Thymus (tissue), 11 donors: ENCODE measurements around the gene NTM. TPM values are rescaled to one million over a fixed set of nuclear protein-coding genes. Genes with fewer than 3 reads are reported as not detected.

Source experiments
- DNase-seq, 9 donors: peaks; one replicate each; pipeline ENCODE4 v3.0.0-alpha.2; 2013; ENCODE audit warnings: low spot score in 9 of 9, low read depth in 6 of 9, missing footprints in 1 of 9
- H3K27ac ChIP-seq, 2 donors: one replicate each; pipeline ENCODE4 v1.5.1; 2013; ENCODE audit warnings: control low read depth in 1 of 2, low read depth in 1 of 2, low read length in 1 of 2, mild to moderate bottlenecking in 1 of 2, moderate library complexity in 1 of 2
- H3K27me3 ChIP-seq, 2 donors: one replicate each; pipeline ENCODE4 v1.5.1; 2013; ENCODE audit warnings: low read length in 1 of 2; ENCODE audit not compliant: control insufficient read depth in 2 of 2, insufficient read depth in 1 of 2
- H3K36me3 ChIP-seq, 2 donors: one replicate each; pipeline ENCODE4 v1.5.1; 2013; ENCODE audit warnings: low read length in 1 of 2, mild to moderate bottlenecking in 1 of 2, moderate library complexity in 1 of 2; ENCODE audit not compliant: control insufficient read depth in 2 of 2, insufficient read depth in 2 of 2
- H3K4me1 ChIP-seq, 2 donors: one replicate each; pipeline ENCODE4 v1.5.1; 2013; ENCODE audit warnings: low read length in 2 of 2; ENCODE audit not compliant: control insufficient read depth in 2 of 2, insufficient read depth in 2 of 2
- H3K4me3 ChIP-seq, 2 donors: one replicate each; pipeline ENCODE4 v1.5.1; 2013; ENCODE audit warnings: low read length in 2 of 2, control low read depth in 1 of 2, mild to moderate bottlenecking in 1 of 2
- H3K9me3 ChIP-seq, 2 donors: one replicate each; pipeline ENCODE4 v1.5.1; 2013; ENCODE audit warnings: low read length in 1 of 2, mild to moderate bottlenecking in 1 of 2; ENCODE audit not compliant: control insufficient read depth in 2 of 2, insufficient read depth in 1 of 2
- WGBS: extraction: QIAGEN DNeasy Blood & Tissue Kit; methylation state at CpG from one replicate; pipeline ENCODE4 v1.1.7; 2013; 5-methylcytosine and 5-hydroxymethylcytosine counted together
- polyA plus RNA-seq: library from polyadenylated mRNA; stranded (reverse); fragments of 200-250 nt; gene quantifications from one replicate; pipeline ENCODE4 v1.2.3, GENCODE V29; 2013
- total RNA-seq: library from RNA; stranded (reverse); fragments of 120-200 nt; gene quantifications from one replicate; pipeline ENCODE4 v1.2.4, GENCODE V29; 2013
- donor health status: healthy.

NTM gene
- total and polyA plus RNA-seq, 2 donors = 0.18 to 0.47 TPM

GRCh38 chr11:131980888-131981668 lies 610.7 kb downstream of the NTM start:
- 79% methylated on average over 11 of the region's 11 CpGs for WGBS
- Histone ChIP-seq H3K36me3 (no peaks in the 10 kb centered on the region), H3K4me1 (no peaks in the 10 kb centered on the region), H3K27me3 (no peaks in the 10 kb centered on the region), H3K27ac (no peak overlapping the region), H3K9me3 (no peaks in the 10 kb centered on the region), H3K4me3 (no peak overlapping the region)
- DNase-seq = no peak

GRCh38 chr11:131982154-131982553 lies 611.7 kb downstream of the NTM start:
- no peaks in the 10 kb centered on the region for H3K27me3 ChIP-seq
- H3K27ac ChIP-seq = no peak overlapping the region
- H3K4me3 ChIP-seq = no peak overlapping the region
- H3K9me3 ChIP-seq = no peaks in the 10 kb centered on the region
- 39% methylated on average over 3 of the region's 3 CpGs for WGBS
- DNase-seq = no peak
- H3K36me3 ChIP-seq = no peaks in the 10 kb centered on the region
- H3K4me1 ChIP-seq = no peaks in the 10 kb centered on the region

GRCh38 chr11:131985846-131986301 lies 615.5 kb downstream of the NTM start:
- WGBS = 83% methylated on average over 4 of the region's 4 CpGs
- DNase-seq = no peak
- Histone ChIP-seq H3K4me1 (no peaks in the 10 kb centered on the region), H3K27ac (no peak overlapping the region), H3K27me3 (no peaks in the 10 kb centered on the region), H3K9me3 (no peaks in the 10 kb centered on the region), H3K4me3 (no peak overlapping the region), H3K36me3 (no peaks in the 10 kb centered on the region)

- no peaks in the 10 kb centered on the region for H3K27me3 ChIP-seq
- no peaks in the 10 kb centered on the region for H3K36me3 ChIP-seq
- WGBS = 95% methylated on average over 2 of the region's 2 CpGs
- no peaks in the 10 kb centered on the region for H3K9me3 ChIP-seq
- no peaks in the 10 kb centered on the region for H3K4me1 ChIP-seq
- no peak overlapping the region for H3K27ac ChIP-seq
- H3K4me3 ChIP-seq = no peak overlapping the region
- DNase-seq = no peak
Observed at GRCh38 chr11:131987703-131988102, 617.3 kb downstream of the NTM start.

- Histone ChIP-seq H3K27ac (no peak overlapping the region), H3K36me3 (no peaks in the 10 kb centered on the region), H3K4me3 (no peak overlapping the region), H3K9me3 (peaks cover 0 to 1% of the 10 kb centered on the region in 2 donors), H3K27me3 (no peaks in the 10 kb centered on the region), H3K4me1 (no peaks in the 10 kb centered on the region)
- DNase-seq = no peak
- WGBS = 95% methylated on average over 2 of the region's 2 CpGs
Observed at GRCh38 chr11:131991606-131992005, 621.2 kb downstream of the NTM start.

GRCh38 chr11:131993246-131993645 lies 622.8 kb downstream of the NTM start:
- Histone ChIP-seq H3K4me3 (no peak overlapping the region), H3K36me3 (no peaks in the 10 kb centered on the region), H3K27me3 (no peaks in the 10 kb centered on the region), H3K27ac (no peak overlapping the region), H3K9me3 (peaks cover 0 to 3% of the 10 kb centered on the region in 2 donors), H3K4me1 (no peaks in the 10 kb centered on the region)
- WGBS = 90% methylated on average over 2 of the region's 2 CpGs
- no peak for DNase-seq

- H3K4me1 ChIP-seq = no peaks in the 10 kb centered on the region
- DNase-seq = no peak
- H3K4me3 ChIP-seq = no peak overlapping the region
- peaks cover 0 to 3% of the 10 kb centered on the region in 2 donors for H3K9me3 ChIP-seq
- H3K27ac ChIP-seq = no peak overlapping the region
- H3K27me3 ChIP-seq = no peaks in the 10 kb centered on the region
- no peaks in the 10 kb centered on the region for H3K36me3 ChIP-seq
- WGBS = 24% methylated on average over 5 of the region's 5 CpGs
Observed at GRCh38 chr11:131998020-131998419, 627.6 kb downstream of the NTM start.

- no peak for DNase-seq
- Histone ChIP-seq H3K4me1 (no peaks in the 10 kb centered on the region), H3K27ac (no peak overlapping the region), H3K4me3 (no peak overlapping the region), H3K36me3 (no peaks in the 10 kb centered on the region), H3K27me3 (no peaks in the 10 kb centered on the region), H3K9me3 (peaks cover 0 to 3% of the 10 kb centered on the region in 2 donors)
- WGBS = 47% methylated on average over 6 of the region's 6 CpGs
Observed at GRCh38 chr11:131999084-131999483, 628.7 kb downstream of the NTM start.

GRCh38 chr11:131999955-132000354 lies 629.5 kb downstream of the NTM start:
- WGBS = 89% methylated on average over 1 of the region's 1 CpG
- H3K4me1 ChIP-seq = no peaks in the 10 kb centered on the region
- H3K27ac ChIP-seq = no peak overlapping the region
- no peak for DNase-seq
- no peaks in the 10 kb centered on the region for H3K36me3 ChIP-seq
- H3K27me3 ChIP-seq = no peaks in the 10 kb centered on the region
- no peak overlapping the region for H3K4me3 ChIP-seq
- H3K9me3 ChIP-seq = peaks cover 0 to 3% of the 10 kb centered on the region in 2 donors
